HG03175 (cell line): ENCODE data around the gene TRDN.
"Not testable (repeated sequence)": the region's sequence is repeated elsewhere in the genome, so short reads cannot be mapped to it uniquely, and the experiment has no call there.

Experiments used
- ATAC-seq: cut with Tn5 transposase; IDR thresholded peaks from one replicate; pipeline ENCODE4 v1.9.1; 2021; ENCODE audit warnings: mild to moderate bottlenecking, moderate library complexity; ENCODE audit not compliant: unreplicated experiment

Gene TRDN

GRCh38 chr6:123515715-123516114 is 121.0 kb downstream of the TRDN start:
- no peak for ATAC-seq

GRCh38 chr6:123509112-123509511 is 127.6 kb downstream of the TRDN start:
- ATAC-seq, result no peak

- no peak for ATAC-seq
Observed at GRCh38 chr6:123508290-123508689, 128.5 kb downstream of the TRDN start.

- no peak for ATAC-seq
Observed at GRCh38 chr6:123507582-123507981, 129.2 kb downstream of the TRDN start.

GRCh38 chr6:123503619-123504018 is 133.1 kb downstream of the TRDN start:
- no peak for ATAC-seq

- no peak for ATAC-seq
Observed at GRCh38 chr6:123497025-123497424, 139.7 kb downstream of the TRDN start.

GRCh38 chr6:123489589-123489988 is 147.2 kb downstream of the TRDN start:
- ATAC-seq, result no peak

- no peak for ATAC-seq
Observed at GRCh38 chr6:123480986-123481385, 155.8 kb downstream of the TRDN start.

- ATAC-seq, result not testable (repeated sequence)
Observed at GRCh38 chr6:123472025-123472702, 164.6 kb downstream of the TRDN start.

- ATAC-seq, result no peak
Observed at GRCh38 chr6:123467392-123467791, 169.4 kb downstream of the TRDN start.

GRCh38 chr6:123462152-123462551 is 174.6 kb downstream of the TRDN start:
- ATAC-seq, result no peak

- ATAC-seq, result no peak
Observed at GRCh38 chr6:123458218-123458617, 178.5 kb downstream of the TRDN start.

GRCh38 chr6:123456836-123457235 is 179.9 kb downstream of the TRDN start:
- ATAC-seq, result no peak

- no peak for ATAC-seq
Observed at GRCh38 chr6:123454448-123454847, 182.3 kb downstream of the TRDN start.

- ATAC-seq, result not testable (repeated sequence)
Observed at GRCh38 chr6:123453071-123453470, 183.7 kb downstream of the TRDN start.

- ATAC-seq, result no peak
Observed at GRCh38 chr6:123448306-123448884, 188.4 kb downstream of the TRDN start.

- ATAC-seq, result no peak
Observed at GRCh38 chr6:123447315-123447937, 189.3 kb downstream of the TRDN start.

- no peak for ATAC-seq
Observed at GRCh38 chr6:123439371-123439770, 197.4 kb downstream of the TRDN start.

GRCh38 chr6:123434186-123434585 is 202.6 kb downstream of the TRDN start:
- no peak for ATAC-seq

GRCh38 chr6:123430970-123431369 is 205.8 kb downstream of the TRDN start:
- ATAC-seq, result no peak

- ATAC-seq, result no peak
Observed at GRCh38 chr6:123427008-123427407, 209.7 kb downstream of the TRDN start.

- ATAC-seq, result no peak
Observed at GRCh38 chr6:123423130-123423529, 213.6 kb downstream of the TRDN start.
